HepG2 (cell line): ENCODE results near the gene ZMIZ1. TPM values are rescaled to one million over a fixed set of nuclear protein-coding genes. Genes with fewer than 3 reads are reported as not detected.
A peak's percentile ranks its signal among the peaks of the same experiment; 100 is the strongest.

Source experiments
- CC2D1A ChIP-seq: sonication (generic); formaldehyde crosslinking; IDR thresholded peaks from 2 replicates; pipeline ENCODE4 v1.8.1; 2023; ENCODE audit warnings: mild to moderate bottlenecking, missing genetic modification reagents
- CHD4 ChIP-seq: fragments of 200-600 bp; sonication (generic); IDR thresholded peaks from 2 replicates; pipeline ENCODE4 v1.7.0; 2017; ENCODE audit warnings: mild to moderate bottlenecking, low read length, borderline replicate concordance
- CTCF ChIP-seq: sonication (generic); formaldehyde crosslinking; IDR thresholded peaks from 2 replicates; pipeline ENCODE4 v1.5.0; 2020; ENCODE audit warnings: mild to moderate bottlenecking, missing genetic modification reagents, moderate library complexity
- E2F2 ChIP-seq: sonication (generic); formaldehyde crosslinking; IDR thresholded peaks from 2 replicates; pipeline ENCODE4 v1.4.0; 2020; ENCODE audit warnings: missing genetic modification reagents, borderline replicate concordance
- E2F5 ChIP-seq: sonication (generic); formaldehyde crosslinking; conservative IDR thresholded peaks from 2 replicates; pipeline ENCODE4 v1.4.0; 2020; ENCODE audit warnings: missing genetic modification reagents
- HNF4A ChIP-seq: sonication (generic); formaldehyde crosslinking; IDR thresholded peaks from 2 replicates; pipeline ENCODE4 v1.4.0; 2020; ENCODE audit warnings: missing genetic modification reagents
- KDM2A ChIP-seq: sonication (generic); formaldehyde crosslinking; IDR thresholded peaks from 2 replicates; pipeline ENCODE4 v1.4.0; 2020; ENCODE audit warnings: low read depth, missing genetic modification reagents, borderline replicate concordance
- MAFK ChIP-seq, 2 experiments: IDR thresholded peaks in 1 of 2; conservative IDR thresholded peaks in 1 of 2; 2 replicates each; pipeline ENCODE4 v1.6.1; 2011; ENCODE audit warnings: improper control_type of control experiment in 2 of 2, low read length in 2 of 2
- MXD4 ChIP-seq: IDR thresholded peaks from 2 replicates; pipeline ENCODE4 v1.6.1; 2016; ENCODE audit warnings: mild to moderate bottlenecking, missing biosample characterization, missing genetic modification reagents
- RBAK ChIP-seq: sonication (generic); formaldehyde crosslinking; IDR thresholded peaks from 2 replicates; pipeline ENCODE4 v1.5.1; 2020; ENCODE audit warnings: mild to moderate bottlenecking, missing genetic modification reagents
- RBM39 ChIP-seq: fragments of 200-400 bp; formaldehyde crosslinking; IDR thresholded peaks from one replicate; pipeline ENCODE4 v1.6.1; 2018; ENCODE audit warnings: antibody characterized with exemption, mild to moderate bottlenecking, low read depth, low read length; ENCODE audit not compliant: poor library complexity, severe bottlenecking
- RELA ChIP-seq: sonication (generic); formaldehyde crosslinking; IDR thresholded peaks from 2 replicates; pipeline ENCODE4 v1.4.0; 2020; ENCODE audit warnings: missing genetic modification reagents
- RFXAP ChIP-seq: sonication (generic); formaldehyde crosslinking; IDR thresholded peaks from 2 replicates; pipeline ENCODE4 v1.4.0; 2020; ENCODE audit warnings: missing genetic modification reagents, borderline replicate concordance
- SSRP1 ChIP-seq: IDR thresholded peaks from 2 replicates; pipeline ENCODE4 v1.6.1; 2016; ENCODE audit warnings: control low read depth
- YEATS2 ChIP-seq: sonication (generic); formaldehyde crosslinking; IDR thresholded peaks from 2 replicates; pipeline ENCODE4 v1.4.0; 2020; ENCODE audit warnings: missing genetic modification reagents, borderline replicate concordance
- ZMAT3 ChIP-seq: sonication (generic); formaldehyde crosslinking; conservative IDR thresholded peaks from 2 replicates; pipeline ENCODE4 v1.7.0; 2021; ENCODE audit warnings: missing genetic modification reagents
- ZNF12 ChIP-seq: sonication (generic); formaldehyde crosslinking; IDR thresholded peaks from 2 replicates; pipeline ENCODE4 v1.5.0; 2020; ENCODE audit warnings: missing genetic modification reagents
- ZNF180 ChIP-seq: sonication (generic); formaldehyde crosslinking; IDR thresholded peaks from 2 replicates; pipeline ENCODE4 v1.4.0; 2020; ENCODE audit warnings: low read depth, missing genetic modification reagents, borderline replicate concordance
- ZNF512 ChIP-seq: sonication (generic); formaldehyde crosslinking; IDR thresholded peaks from 2 replicates; pipeline ENCODE4 v1.4.0; 2020; ENCODE audit warnings: mild to moderate bottlenecking, missing genetic modification reagents
- ZNF598 ChIP-seq: sonication (generic); formaldehyde crosslinking; IDR thresholded peaks from 2 replicates; pipeline ENCODE4 v1.5.1; 2020; ENCODE audit warnings: mild to moderate bottlenecking, missing genetic modification reagents, borderline replicate concordance
- ZNF629 ChIP-seq: sonication (generic); formaldehyde crosslinking; conservative IDR thresholded peaks from 2 replicates; pipeline ENCODE4 v1.5.0; 2020; ENCODE audit warnings: missing genetic modification reagents
- ZNF800 ChIP-seq: sonication (generic); formaldehyde crosslinking; IDR thresholded peaks from 2 replicates; pipeline ENCODE4 v1.4.0; 2020; ENCODE audit warnings: missing genetic modification reagents
- polyA plus RNA-seq, 8 experiments: library from polyadenylated mRNA; depleted of rRNA in 3 of 8; stranded (reverse) in 7 of 8; unstranded in 1 of 8; fragments of >200 nt; fragmentation: Illumina TruSeq in 4 of 8; extraction: Trizol in 4 of 8; gene quantifications; 2 replicates each; pipeline versions ENCODE4 v1.2.1 to v1.2.3, GENCODE V29; 2011 to 2016; ENCODE audit warnings: low read depth in 4 of 8, missing spikeins in 1 of 8, mixed read lengths in 1 of 8; ENCODE audit not compliant: insufficient read depth in 1 of 8
- total RNA-seq, 5 experiments: library from RNA; depleted of rRNA; stranded (reverse); fragments of >200 nt; fragmentation: Illumina TruSeq; extraction: Trizol; gene quantifications; 2 replicates each; pipeline ENCODE4 v1.2.3, GENCODE V29; 2016; ENCODE audit warnings: low read depth in 1 of 5

Gene ZMIZ1
- total and polyA plus RNA-seq, 2 of the 13 experiments (the other 11 are each of a cell fraction or from before 2014, with no cell fraction given) = 5.3 to 10.2 TPM

GRCh38 chr10:79347226-79347893 lies 278.6 kb downstream of the ZMIZ1 start, which contains the start of gene PPIF (continued):
- TF ChIP-seq E2F5 (CRISPR knock-in tag) (peak; percentile 80), CHD4 (no peak), ZMAT3 (CRISPR knock-in tag) (peak; percentile 53; the same call in 1 of the 2 replicates), ZNF629 (CRISPR knock-in tag) (no peak), KDM2A (CRISPR knock-in tag) (no peak), MAFK (conservative IDR thresholded peaks at IDR 0.05 in 1 of 2, IDR thresholded peaks at IDR 0.05 in 1 of 2; ENCODE audit: low read length in 2 of 2) (no peak), RBM39 (peak; percentile 61), E2F2 (CRISPR knock-in tag) (peak; percentile 55; the same call in 1 of the 2 replicates), CTCF (CRISPR knock-in tag) (peak; percentile 88), RELA (CRISPR knock-in tag) (no peak), RFXAP (CRISPR knock-in tag) (peak; percentile 76), MXD4 (CRISPR knock-in tag) (no peak), ZNF598 (CRISPR knock-in tag) (no peak), ZNF800 (CRISPR knock-in tag) (0 out of 2 replicates have a peak, but pooled peaks have one; percentile 3), ZNF12 (no peak), RBAK (CRISPR knock-in tag) (no peak), ZNF180 (CRISPR knock-in tag) (0 out of 2 replicates have a peak, but pooled peaks have one; percentile 16), CC2D1A (CRISPR knock-in tag) (no peak), HNF4A (CRISPR knock-in tag) (no peak), SSRP1 (CRISPR knock-in tag) (no peak), ZNF512 (CRISPR knock-in tag) (no peak), YEATS2 (CRISPR knock-in tag) (no peak)
